Neural cell (in vitro differentiated cells): ENCODE measurements around the gene ANG.

Experiments used
- CTCF ChIP-seq: fragments of 450-650 bp; IDR thresholded peaks from 2 replicates; pipeline ENCODE4 v1.5.1; 2014; ENCODE audit warnings: antibody characterized with exemption, mild to moderate bottlenecking, moderate library complexity; ENCODE audit not compliant: poor library complexity, severe bottlenecking
- EP300 ChIP-seq: fragments of 450-650 bp; conservative IDR thresholded peaks from 2 replicates; pipeline ENCODE4 v1.6.1; 2014; ENCODE audit warnings: antibody characterized with exemption, mild to moderate bottlenecking, moderate library complexity; ENCODE audit not compliant: poor library complexity, severe bottlenecking

- TF ChIP-seq CTCF (no peak), EP300 (no peak)
Measured at GRCh38 chr14:20732979-20733635, 44.5 kb downstream of the ANG start.
